H1 (cell line): ENCODE data around the gene JAK2.

ENCODE experiments used
- CHD1 ChIP-seq: IDR thresholded peaks from 2 replicates; pipeline ENCODE4 v1.6.1; 2012; ENCODE audit warnings: low read depth, low read length, improper control_type of control experiment
- JUND ChIP-seq: IDR thresholded peaks from 2 replicates; pipeline ENCODE4 v1.6.1; 2011; ENCODE audit warnings: mild to moderate bottlenecking, improper control_type of control experiment, low read length
- KDM5A ChIP-seq: fragments of 200-600 bp; IDR thresholded peaks from 2 replicates; pipeline ENCODE4 v1.7.1; 2012; ENCODE audit warnings: mild to moderate bottlenecking, low read length, inconsistent platforms, mixed read lengths
- RFX5 ChIP-seq: IDR thresholded peaks from 2 replicates; pipeline ENCODE4 v1.6.1; 2011; ENCODE audit warnings: low read depth, low read length, improper control_type of control experiment, borderline replicate concordance
- RXRA ChIP-seq: IDR thresholded peaks from 2 replicates; pipeline ENCODE4 v1.6.1; 2011; ENCODE audit warnings: low read depth, mild to moderate bottlenecking, low read length, moderate library complexity; ENCODE audit not compliant: insufficient read depth
- SIN3A ChIP-seq, 2 experiments: IDR thresholded peaks in 1 of 2; conservative IDR thresholded peaks in 1 of 2; 2 replicates each; pipeline ENCODE4 v1.6.1; 2011 to 2012; ENCODE audit warnings: low read length in 2 of 2, improper control_type of control experiment in 1 of 2, low read depth in 1 of 2, mild to moderate bottlenecking in 1 of 2
- SIRT6 ChIP-seq: IDR thresholded peaks from one replicate; pipeline ENCODE4 v1.7.1; 2012; ENCODE audit warnings: low read length, inconsistent platforms
- SP2 ChIP-seq: IDR thresholded peaks from 2 replicates; pipeline ENCODE4 v1.6.1; 2012; ENCODE audit warnings: mild to moderate bottlenecking, low read length, inconsistent platforms
- SUZ12 ChIP-seq: fragments of 200-600 bp; sonication (generic); IDR thresholded peaks from 2 replicates; pipeline ENCODE4 v1.6.1; 2012; ENCODE audit warnings: mild to moderate bottlenecking, inconsistent platforms, low read length, moderate library complexity, mixed read lengths
- TF ChIP-seq, protein P1 (sequence below), 3 experiments: IDR thresholded peaks; 1 replicate in 2 of 3; 2 replicates in 1 of 3; pipeline versions ENCODE4 v1.5.1 to v1.6.1; 2011; ENCODE audit warnings: low read length in 3 of 3, mild to moderate bottlenecking in 3 of 3, inconsistent platforms in 2 of 3, low read depth in 1 of 3, moderate library complexity in 1 of 3; ENCODE audit not compliant: insufficient read depth in 1 of 3; ENCODE audit errors: control extremely low read depth in 1 of 3

- TF ChIP-seq SP2 (no peak), SIN3A (conservative IDR thresholded peaks at IDR 0.05 in 1 of 2, IDR thresholded peaks at IDR 0.05 in 1 of 2; ENCODE audit: low read depth in 1 of 2, low read length in 2 of 2) (no peak), CHD1 (no peak), JUND (no peak), RFX5 (no peak), KDM5A (no peak), RXRA (no peak), SIRT6 (no peak), SUZ12 (no peak)
- TF ChIP-seq, protein P1, sequence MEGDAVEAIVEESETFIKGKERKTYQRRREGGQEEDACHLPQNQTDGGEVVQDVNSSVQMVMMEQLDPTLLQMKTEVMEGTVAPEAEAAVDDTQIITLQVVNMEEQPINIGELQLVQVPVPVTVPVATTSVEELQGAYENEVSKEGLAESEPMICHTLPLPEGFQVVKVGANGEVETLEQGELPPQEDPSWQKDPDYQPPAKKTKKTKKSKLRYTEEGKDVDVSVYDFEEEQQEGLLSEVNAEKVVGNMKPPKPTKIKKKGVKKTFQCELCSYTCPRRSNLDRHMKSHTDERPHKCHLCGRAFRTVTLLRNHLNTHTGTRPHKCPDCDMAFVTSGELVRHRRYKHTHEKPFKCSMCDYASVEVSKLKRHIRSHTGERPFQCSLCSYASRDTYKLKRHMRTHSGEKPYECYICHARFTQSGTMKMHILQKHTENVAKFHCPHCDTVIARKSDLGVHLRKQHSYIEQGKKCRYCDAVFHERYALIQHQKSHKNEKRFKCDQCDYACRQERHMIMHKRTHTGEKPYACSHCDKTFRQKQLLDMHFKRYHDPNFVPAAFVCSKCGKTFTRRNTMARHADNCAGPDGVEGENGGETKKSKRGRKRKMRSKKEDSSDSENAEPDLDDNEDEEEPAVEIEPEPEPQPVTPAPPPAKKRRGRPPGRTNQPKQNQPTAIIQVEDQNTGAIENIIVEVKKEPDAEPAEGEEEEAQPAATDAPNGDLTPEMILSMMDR (IDR thresholded peaks at IDR 0.05; ENCODE audit: control extremely low read depth in 1 of 3, insufficient read depth in 1 of 3, low read depth in 1 of 3, low read length in 3 of 3) = no peak
Measured at GRCh38 chr9:4970970-4971641, 14.0 kb upstream of the JAK2 start.
